Measurements from ENCODE around the gene ARFGEF2.
"Not testable (repeated sequence)": the region's sequence is repeated elsewhere in the genome, so short reads cannot be mapped to it uniquely, and the experiment has no call there.

The ARFGEF2 gene

GRCh38 chr20:48928832-48929725, 7.6 kb downstream of the ARFGEF2 start:
- peak; percentile 63 for DNase-seq (ENCODE audit: low spot score)

- DNase-seq (ENCODE audit: low spot score), result no peak
Observed at GRCh38 chr20:48930035-48930434, 8.5 kb downstream of the ARFGEF2 start.

GRCh38 chr20:48930878-48931277, 9.4 kb downstream of the ARFGEF2 start:
- no peak for DNase-seq (ENCODE audit: low spot score)

- DNase-seq (ENCODE audit: low spot score), result no peak
Observed at GRCh38 chr20:48931527-48932374, 10.2 kb downstream of the ARFGEF2 start.

- peak; percentile 64 for DNase-seq (ENCODE audit: low spot score)
Observed at GRCh38 chr20:48932375-48932941, 10.9 kb downstream of the ARFGEF2 start.

GRCh38 chr20:48933017-48933766, 11.7 kb downstream of the ARFGEF2 start:
- no peak for DNase-seq (ENCODE audit: low spot score)

GRCh38 chr20:48934273-48934877, 12.9 kb downstream of the ARFGEF2 start:
- DNase-seq (ENCODE audit: low spot score), result not testable (repeated sequence)

GRCh38 chr20:48934966-48935365, 13.5 kb downstream of the ARFGEF2 start:
- DNase-seq (ENCODE audit: low spot score), result not testable (repeated sequence)

GRCh38 chr20:48936178-48936577, 14.7 kb downstream of the ARFGEF2 start:
- not testable (repeated sequence) for DNase-seq (ENCODE audit: low spot score)

- DNase-seq (ENCODE audit: low spot score), result no peak
Observed at GRCh38 chr20:48937674-48938073, 16.2 kb downstream of the ARFGEF2 start.

GRCh38 chr20:48938670-48939069, 17.2 kb downstream of the ARFGEF2 start:
- no peak for DNase-seq (ENCODE audit: low spot score)

- DNase-seq (ENCODE audit: low spot score), result no peak
Observed at GRCh38 chr20:48940170-48940569, 18.7 kb downstream of the ARFGEF2 start.

- DNase-seq (ENCODE audit: low spot score), result no peak
Observed at GRCh38 chr20:48941467-48941866, 20.0 kb downstream of the ARFGEF2 start.

GRCh38 chr20:48942730-48943129, 21.2 kb downstream of the ARFGEF2 start:
- DNase-seq (ENCODE audit: low spot score), result no peak

- DNase-seq (ENCODE audit: low spot score), result no peak
Observed at GRCh38 chr20:48944663-48945297, 23.3 kb downstream of the ARFGEF2 start.

- DNase-seq (ENCODE audit: low spot score), result no peak
Observed at GRCh38 chr20:48945840-48946514, 24.5 kb downstream of the ARFGEF2 start.

GRCh38 chr20:48948612-48949011, 27.1 kb downstream of the ARFGEF2 start:
- no peak for DNase-seq (ENCODE audit: low spot score)

GRCh38 chr20:48949304-48950170, 28.0 kb downstream of the ARFGEF2 start:
- no peak for DNase-seq (ENCODE audit: low spot score)

- DNase-seq (ENCODE audit: low spot score), result no peak
Observed at GRCh38 chr20:48951041-48951440, 29.5 kb downstream of the ARFGEF2 start.

Data from hepatic stellate cell (primary cell).